ENCODE data around the gene ERG28. TPM values are rescaled to one million over a fixed set of nuclear protein-coding genes. Genes with fewer than 3 reads are reported as not detected.

ERG28 gene
- total and polyA plus RNA-seq, 2 of the 13 experiments (the other 11 are each of a cell fraction or from before 2014, with no cell fraction given), result 27.3 to 32.3 TPM

GRCh38 chr14:75650253-75651058 is 10.2 kb downstream of the ERG28 start (continued):
- TF ChIP-seq TFE3 (CRISPR knock-in tag; IDR thresholded peaks at IDR 0.05) (peak; percentile 29; the same call in 1 of the 2 replicates), MLX (CRISPR knock-in tag; IDR thresholded peaks at IDR 0.05) (0 out of 2 replicates have a peak, but pooled peaks have one; percentile 4), TGIF2 (CRISPR knock-in tag; IDR thresholded peaks at IDR 0.05) (no peak; the same call in 1 of the 2 replicates), RARA (CRISPR knock-in tag; IDR thresholded peaks at IDR 0.05) (peak; percentile 21; the same call in 1 of the 2 replicates), ZNF44 (CRISPR knock-in tag; IDR thresholded peaks at IDR 0.05) (no peak), MEF2D (CRISPR knock-in tag; IDR thresholded peaks at IDR 0.05) (no peak), SP2 (CRISPR knock-in tag; IDR thresholded peaks at IDR 0.05) (peak; percentile 25; the same call in 1 of the 2 replicates), ZNF484 (CRISPR knock-in tag; IDR thresholded peaks at IDR 0.05; ENCODE audit: borderline replicate concordance, low read depth) (no peak), ZBTB4 (CRISPR knock-in tag; IDR thresholded peaks at IDR 0.05; ENCODE audit: borderline replicate concordance) (0 out of 2 replicates have a peak, but pooled peaks have one; percentile 28), ZBTB25 (CRISPR knock-in tag; IDR thresholded peaks at IDR 0.05) (0 out of 2 replicates have a peak, but pooled peaks have one; percentile 74), IRF1 (CRISPR knock-in tag; IDR thresholded peaks at IDR 0.05; ENCODE audit: low read depth) (no peak), PRDM15 (CRISPR knock-in tag; IDR thresholded peaks at IDR 0.05) (peak; percentile 38; the same call in 1 of the 2 replicates), NCOA2 (CRISPR knock-in tag; IDR thresholded peaks at IDR 0.05) (0 out of 2 replicates have a peak, but pooled peaks have one; percentile 61), ZNF891 (CRISPR knock-in tag; IDR thresholded peaks at IDR 0.05) (no peak), NCOA1 (CRISPR knock-in tag; IDR thresholded peaks at IDR 0.05) (no peak), ATRX (CRISPR knock-in tag; IDR thresholded peaks at IDR 0.05; ENCODE audit: borderline replicate concordance) (no peak), HMG20A (CRISPR knock-in tag; IDR thresholded peaks at IDR 0.05; ENCODE audit: borderline replicate concordance) (peak; percentile 4; the same call in 1 of the 2 replicates)

Data from HepG2 (cell line).